Hematopoietic multipotent progenitor cell treated with erythropoietin and hydrocortisone succinate and interleukin-3 and kit ligand, for 17 days (in vitro differentiated cells): Measurements from ENCODE around the gene PINLYP.
A peak's percentile ranks its signal among the peaks of the same experiment; 100 is the strongest.

Experiments
- DNase-seq: peaks from one replicate; pipeline ENCODE4 v3.0.0-alpha.2; 2015; ENCODE audit warnings: low spot score

The PINLYP gene

DNA sequence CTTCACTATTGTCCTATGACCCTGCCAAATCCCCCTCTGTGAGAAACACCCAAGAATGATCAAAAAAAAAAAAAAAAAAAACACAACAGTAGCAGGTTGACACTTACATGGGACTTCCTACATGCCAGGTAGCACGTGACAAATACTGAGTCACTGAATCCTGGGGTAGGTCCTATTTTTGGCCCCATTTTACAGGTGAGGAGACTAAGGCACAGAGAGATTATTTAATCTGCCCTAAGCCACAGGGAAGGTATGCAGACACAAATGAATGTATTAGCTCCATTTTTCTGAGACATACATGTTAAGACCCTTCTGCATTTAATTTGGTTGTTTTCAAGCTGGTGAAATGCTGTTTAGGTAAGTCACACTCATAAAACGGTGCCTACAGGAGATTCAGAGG is 26.9 kb upstream of the PINLYP start:
- DNase-seq, result no peak

DNA sequence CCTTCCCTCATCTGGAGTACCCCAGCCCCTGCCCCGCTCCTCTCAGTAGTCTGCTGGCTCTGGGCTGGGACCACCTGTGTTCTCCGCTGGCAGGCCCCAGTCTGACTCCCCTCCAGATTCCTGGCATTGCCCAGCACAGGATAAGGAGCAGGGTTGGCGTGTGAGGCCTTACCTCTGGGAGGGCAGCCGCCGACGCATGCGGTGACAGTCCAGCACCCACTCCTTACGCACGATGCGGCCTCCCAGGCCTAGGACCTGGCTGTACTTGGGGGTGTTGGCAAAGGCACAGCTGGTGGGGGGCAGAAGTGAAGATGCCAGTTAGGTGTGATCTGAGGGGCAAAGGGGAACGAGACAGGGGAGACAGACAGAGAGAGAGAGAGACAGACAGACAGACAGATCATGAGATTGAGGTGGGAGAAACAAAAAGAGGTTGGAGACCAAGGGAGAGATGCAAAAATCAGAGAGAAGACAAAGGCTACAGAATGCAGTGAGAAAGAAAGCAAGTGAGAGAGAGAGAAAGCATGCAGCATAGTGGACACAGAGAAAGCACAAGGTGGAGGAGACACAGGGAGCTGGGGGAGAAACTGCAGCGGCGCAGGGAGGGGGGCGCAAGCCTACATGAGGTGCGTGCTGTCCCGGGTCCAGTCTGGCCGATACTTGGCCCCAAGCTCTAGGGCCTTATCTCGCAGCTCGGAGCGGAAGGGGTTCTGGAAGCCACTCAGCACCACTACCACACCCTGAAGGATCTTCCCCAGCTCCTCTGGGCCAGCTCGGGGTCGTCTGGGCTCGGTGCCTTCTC is 24.0 kb upstream of the PINLYP start:
- DNase-seq, result no peak

DNA sequence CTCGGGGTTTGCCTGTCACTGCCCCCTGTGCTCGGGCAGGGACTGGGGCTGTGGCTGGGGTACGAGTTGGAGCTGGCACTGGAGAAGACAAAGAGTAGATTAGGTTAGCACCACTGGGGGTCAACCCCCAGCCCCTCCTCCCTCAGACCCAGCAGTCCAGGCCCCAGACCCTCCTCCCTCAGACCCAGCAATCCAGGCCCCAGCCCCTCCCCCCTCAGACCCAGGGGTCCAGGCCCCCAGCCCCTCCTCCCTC is 23.5 kb upstream of the PINLYP start:
- no peak for DNase-seq

DNA sequence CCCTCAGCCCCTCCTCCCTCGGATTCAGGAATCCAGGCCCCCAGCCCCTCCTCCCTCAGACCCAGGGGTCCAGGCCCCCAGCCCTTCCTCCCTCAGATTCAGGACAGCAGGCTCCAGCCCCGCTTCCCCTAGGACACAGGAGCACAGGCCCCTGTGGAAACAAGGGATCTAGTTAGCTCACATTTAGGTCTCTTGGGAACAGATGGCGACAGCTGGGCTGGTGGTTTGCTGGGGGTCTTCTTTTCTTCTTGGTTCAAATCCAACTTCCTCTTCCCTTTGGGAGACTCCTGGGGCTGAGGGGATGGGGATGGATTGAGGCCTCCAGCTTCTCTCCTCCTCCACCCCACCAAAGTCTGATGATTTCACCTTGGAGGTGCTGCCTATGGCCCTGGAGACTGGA is 23.0 kb upstream of the PINLYP start:
- no peak for DNase-seq

DNA sequence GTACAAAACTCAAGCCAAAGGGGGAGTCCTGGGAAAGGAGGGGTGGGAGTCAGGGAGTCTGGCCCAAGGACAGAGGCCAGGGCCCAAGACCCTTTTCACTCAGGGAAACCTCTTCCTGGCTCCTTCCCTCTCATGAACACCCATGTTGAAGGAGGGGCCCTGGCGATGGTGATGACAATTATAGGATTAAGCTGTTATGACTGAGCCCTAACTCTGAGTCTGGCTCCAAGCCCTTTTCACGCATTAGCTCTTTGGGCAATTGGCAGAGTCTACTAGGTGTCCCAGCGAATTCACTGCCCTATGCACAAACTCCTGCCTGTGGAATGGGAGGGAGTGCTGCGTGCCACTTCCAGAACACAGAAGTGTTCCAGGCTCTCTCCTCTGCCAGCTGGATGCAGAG is 21.9 kb upstream of the PINLYP start:
- no peak for DNase-seq

DNA sequence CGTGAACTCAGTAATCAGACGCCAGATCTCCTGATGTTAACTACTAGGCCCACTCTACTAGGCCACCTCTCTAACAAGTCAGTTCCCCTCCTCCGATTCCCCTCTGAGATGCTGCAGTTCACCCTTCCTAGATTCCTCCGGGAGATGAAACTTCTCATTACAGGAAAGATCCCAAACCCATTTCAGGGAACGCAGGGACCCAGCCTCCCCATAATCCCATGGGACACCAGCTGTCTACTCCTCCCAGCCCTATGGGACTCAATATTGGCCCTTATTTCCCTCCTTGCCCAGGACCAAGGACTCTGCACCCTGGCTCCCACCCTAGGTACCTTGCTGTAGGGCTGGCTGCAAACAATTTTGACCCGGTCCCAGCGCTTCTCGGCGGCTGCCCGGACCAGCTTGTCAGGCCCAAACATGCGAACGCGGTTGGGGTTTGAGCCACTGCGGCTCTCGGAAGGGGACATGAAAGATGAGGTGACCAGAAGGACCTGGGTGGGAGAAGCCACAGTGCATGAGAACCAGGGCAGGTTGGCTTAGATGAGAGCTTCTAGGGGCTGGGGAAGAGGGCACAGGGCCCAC is 21.2 kb upstream of the PINLYP start:
- no peak for DNase-seq

DNA sequence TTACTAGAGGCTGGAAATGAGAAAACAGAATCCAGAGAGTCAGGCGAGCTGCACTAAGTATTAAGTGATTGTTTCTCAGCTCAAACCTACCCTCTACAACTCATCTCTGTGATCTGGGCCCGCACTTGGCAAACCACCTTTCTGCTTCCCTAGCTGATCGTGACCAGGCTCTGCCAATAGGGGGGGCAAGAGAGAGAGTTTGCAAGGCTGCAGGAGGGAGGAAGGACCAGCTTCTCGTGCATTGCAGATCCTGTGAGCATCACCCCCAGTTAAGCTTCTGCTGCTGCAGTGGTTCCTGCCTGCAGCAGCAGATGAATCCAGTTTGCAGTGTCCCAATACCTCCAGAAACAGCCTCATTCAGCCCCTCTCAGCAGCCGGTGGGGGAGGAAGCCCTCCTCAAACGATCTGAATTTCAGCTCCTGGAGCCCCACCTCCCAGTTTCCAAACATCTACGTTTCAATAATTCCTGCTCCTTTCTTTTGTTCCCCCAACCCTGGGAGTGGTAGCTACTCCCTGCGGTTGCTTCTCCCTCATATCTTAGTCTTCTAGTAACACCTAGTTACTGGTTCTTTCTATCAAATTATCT is 20.3 kb upstream of the PINLYP start:
- DNase-seq, result peak; percentile 79

DNA sequence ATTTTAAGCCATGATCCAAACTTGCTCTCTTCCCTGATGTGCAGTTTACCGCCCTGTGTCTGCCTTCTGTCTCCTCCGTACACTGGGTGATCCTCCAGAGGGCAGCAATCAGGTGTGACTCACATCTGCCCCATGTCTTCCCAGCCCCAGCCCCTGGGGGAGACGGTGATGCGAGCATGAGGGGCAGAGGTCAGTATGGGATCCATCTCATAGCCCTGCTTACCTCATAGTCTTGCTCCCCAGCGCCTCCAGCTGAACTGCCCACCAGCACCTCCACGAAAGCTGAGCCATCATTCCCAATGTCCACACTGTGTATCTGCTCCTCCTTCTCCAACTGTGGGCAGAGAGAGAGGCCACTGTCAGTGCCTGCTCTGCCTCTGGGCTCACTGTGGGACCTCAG is 14.9 kb upstream of the PINLYP start:
- DNase-seq, result no peak

DNA sequence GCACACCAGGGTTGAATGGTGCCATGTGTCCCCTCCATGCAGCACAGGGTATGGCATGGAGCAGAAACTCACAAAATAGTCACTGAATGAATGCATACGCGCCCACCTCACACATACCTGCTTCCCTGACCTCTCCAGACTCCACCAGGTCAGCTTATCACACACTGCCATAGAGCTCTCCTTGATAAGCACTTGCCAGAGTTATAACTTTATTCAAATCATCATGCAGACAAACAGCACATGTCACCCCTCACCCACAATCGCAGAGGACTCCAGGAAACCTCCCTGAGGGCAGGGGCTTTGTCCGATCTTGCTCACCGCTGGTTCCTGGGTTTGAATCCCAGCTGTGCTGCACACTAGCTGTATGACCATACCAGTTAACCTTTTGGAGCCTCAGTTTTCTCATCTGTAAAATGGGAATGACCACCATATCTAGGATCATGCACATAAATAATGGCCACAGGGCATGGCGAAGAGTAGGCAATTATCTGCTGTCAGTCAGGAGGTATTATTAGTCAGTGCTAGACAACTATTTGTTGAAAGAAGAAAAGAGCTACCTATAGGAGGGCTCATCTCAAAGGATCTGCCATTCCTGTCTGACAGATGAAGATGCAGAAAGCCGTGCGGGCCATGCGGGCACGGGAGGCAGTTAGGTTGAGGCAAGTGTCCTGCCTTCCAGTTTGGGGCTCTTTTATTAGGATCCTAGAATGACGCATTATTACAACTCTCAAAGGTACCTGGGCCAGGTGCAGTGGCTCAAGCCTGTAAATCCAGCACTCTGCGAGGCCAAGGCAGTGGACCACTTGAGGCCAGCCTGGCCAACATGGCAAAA is 14.2 kb upstream of the PINLYP start:
- no peak for DNase-seq

DNA sequence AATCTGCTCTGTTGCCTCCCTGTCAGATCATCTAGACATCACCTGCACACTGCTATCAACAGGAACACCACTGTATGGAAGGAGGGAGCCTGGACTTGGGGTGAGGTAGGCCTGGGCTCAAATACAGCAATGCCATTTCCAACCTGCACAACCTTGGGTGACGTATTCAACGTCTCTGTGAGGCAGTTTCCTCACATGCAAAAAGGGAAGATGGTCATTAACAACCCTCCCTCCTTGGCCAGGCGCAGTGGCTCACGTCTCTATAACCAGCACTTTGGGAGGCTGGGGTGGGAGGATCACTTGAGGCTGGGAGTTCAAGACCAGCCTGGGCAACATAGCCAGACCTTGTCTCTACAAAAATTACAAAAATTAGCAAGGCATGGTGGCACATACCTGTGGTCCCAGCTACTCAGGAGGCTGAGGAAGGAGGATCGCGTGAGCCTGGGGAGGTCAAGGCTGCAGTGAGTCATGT is 13.3 kb upstream of the PINLYP start:
- no peak for DNase-seq

DNA sequence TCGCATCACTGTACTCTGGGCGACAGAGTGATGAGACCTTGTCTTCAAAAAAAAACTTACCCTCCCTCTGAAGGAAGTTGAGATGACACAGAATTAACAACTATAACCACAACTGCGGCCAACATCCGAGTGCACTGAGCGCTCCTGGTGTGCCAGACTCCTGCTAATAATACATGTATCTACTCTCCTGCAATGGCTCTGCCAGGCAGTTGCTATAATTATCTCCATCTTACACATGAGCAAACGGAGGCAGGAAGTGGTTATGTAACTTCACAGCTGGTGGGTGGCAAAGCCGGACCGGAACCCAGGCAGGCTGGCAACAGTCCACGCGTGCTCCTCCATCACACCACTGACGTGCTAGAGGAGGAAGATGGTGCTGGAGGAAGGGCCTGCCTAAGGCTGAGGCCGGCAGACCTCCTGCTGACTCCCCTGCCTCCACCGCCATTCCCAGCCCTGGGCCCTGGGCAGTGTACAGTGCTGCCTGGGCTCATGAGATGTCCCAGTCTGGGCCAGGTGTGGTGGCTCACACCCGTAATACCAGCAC is 12.8 kb upstream of the PINLYP start:
- peak; percentile 38 for DNase-seq

DNA sequence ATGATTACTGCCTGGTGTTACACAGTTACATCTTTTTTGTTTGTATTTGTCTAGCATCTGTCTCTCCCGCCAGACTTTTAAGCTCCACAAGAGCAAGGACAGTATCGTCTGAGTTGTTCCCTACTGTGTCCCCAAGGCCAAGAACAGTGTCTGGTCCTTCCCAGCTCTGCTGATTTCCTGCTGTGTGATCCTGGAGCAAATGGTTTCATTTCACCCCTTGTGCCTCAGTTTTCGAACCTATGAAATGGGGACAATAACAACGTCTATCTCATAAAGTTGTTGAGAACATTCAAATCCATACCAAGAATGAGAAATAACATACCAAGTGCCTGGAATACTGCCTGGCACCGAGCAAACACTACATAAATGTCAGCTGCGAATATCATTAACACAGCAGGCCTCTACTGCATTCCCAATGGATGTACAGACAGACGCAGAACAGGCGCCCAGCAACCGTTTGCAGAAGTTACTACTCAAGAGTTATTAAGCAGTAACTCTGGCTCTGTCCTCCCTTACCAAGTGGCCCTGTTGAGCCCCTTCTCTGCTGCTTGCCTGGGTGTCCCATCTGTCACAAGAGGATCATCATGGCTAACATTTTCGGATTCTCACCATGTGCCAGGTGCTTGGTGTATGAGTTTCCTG is 11.7 kb upstream of the PINLYP start:
- DNase-seq, result no peak

DNA sequence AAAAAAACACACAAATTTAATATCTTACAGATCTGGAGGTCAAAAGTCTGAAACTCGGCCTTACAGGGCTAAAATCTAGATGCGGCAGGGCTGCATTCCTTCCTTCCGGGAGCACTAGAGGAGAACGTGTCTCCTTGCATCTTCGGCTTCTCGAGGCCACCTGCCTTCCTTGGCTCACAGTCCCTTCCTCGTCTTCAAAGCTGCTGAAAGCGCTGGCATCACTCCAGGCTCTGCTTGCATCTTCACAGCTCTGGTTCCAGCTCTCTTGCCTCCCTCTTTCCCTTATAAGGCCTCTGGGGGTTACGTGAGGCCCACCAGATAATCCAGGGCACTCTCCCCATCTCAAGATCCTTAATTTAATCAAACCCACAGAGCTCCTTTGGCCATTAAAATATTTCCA is 10.8 kb upstream of the PINLYP start:
- DNase-seq, result no peak

DNA sequence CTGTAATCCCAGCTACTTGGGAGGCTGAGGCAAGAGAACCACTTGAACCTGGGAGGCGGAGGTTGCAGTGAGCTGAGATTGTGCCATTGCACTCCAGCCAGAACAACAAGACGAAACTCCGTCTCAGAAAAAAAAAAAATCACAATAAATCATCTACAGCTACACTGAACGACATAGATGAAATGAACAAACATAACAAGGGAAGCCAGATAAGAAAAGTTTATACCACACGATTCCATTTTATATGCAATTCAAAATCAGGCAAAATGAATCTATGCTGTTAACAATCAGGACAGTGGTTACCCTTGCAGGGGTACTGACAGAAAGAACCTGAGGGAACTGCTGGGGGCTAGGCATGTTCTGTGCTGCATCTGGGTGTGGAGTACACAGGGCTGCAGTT is 5.9 kb upstream of the PINLYP start:
- DNase-seq, result no peak

DNA sequence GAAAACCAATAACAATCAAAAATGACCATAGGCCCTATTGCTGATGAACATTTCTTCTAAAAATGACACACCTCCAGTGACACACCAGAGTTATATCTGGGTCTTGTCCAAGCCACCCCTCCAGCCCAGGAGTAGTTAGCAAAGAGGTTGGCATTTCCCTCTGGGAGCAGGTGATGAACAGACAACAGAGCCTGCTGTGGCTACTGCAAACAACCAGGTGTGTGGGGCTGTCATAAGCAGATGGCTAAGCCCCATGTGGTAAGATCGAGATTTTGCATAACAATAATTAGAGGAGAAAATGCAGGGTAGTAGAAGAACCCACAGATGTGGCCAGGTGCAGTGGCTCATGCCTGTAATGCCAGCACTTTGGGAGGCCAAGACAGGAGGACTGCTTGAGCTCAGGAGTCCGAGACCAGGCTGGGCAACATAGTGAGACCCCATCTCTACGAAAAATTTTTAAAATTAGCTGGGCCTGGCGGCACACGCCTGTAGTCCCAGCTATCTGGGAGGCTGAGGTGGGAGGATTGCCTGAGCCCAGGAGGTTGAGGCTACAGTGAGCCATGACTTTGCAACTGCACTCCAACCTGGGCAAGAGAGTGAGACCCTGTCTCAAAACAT is 5.3 kb upstream of the PINLYP start:
- DNase-seq, result no peak

DNA sequence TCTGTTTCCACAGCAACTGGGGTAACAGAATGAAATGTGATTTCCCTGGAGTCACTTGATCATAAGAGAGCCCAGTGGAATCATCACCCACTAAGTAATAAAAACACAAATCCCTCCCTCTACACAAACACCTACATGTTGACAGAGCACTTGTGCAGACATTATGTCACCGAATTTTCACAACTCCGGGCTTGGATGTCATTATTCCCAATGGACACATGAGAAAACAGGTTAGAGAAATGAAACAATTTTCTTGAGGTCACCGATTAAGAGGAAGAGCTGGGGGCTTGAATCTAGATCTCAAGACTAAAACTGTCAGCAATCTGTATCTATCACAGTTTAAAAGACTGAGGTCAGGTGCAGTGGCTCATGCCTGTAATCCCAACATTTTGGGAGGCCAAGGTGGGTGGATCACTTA is 3.4 kb upstream of the PINLYP start:
- no peak for DNase-seq

DNA sequence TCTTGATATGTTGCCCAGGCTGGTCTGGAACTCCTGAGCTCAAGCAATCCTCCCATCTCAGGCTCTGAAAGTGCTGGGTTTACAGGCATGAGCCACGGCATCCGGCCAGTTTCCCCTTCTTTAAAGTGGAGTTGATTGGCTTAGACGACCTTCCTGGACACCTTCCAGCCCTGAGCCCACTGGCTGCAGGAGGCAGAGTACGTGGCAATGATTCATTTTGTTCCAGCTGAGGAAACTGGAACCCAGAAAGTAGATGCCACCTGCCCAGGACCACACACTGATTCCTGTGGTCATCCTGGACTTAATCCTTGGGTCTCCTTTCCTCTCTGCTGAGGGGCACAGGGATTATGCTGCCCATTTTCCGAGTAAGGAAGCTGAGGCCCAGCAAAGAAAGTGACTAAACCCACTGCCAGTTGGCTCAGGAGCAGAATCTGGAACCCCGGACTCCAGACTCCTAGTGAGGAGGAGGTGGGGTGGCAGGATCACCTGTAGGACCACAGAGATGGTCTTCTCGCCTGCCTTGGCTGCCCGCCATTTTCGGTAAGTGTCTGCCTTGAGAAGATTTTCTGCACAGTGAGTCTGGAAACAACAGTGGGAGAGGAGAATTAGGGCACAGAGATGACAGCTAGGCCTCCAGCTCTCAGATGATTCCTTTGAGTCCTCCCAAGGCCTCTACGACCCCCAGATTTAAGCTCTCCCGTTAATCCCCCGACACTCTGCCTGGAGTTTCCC is 1.0 kb upstream of the PINLYP start:
- DNase-seq, result no peak

DNA sequence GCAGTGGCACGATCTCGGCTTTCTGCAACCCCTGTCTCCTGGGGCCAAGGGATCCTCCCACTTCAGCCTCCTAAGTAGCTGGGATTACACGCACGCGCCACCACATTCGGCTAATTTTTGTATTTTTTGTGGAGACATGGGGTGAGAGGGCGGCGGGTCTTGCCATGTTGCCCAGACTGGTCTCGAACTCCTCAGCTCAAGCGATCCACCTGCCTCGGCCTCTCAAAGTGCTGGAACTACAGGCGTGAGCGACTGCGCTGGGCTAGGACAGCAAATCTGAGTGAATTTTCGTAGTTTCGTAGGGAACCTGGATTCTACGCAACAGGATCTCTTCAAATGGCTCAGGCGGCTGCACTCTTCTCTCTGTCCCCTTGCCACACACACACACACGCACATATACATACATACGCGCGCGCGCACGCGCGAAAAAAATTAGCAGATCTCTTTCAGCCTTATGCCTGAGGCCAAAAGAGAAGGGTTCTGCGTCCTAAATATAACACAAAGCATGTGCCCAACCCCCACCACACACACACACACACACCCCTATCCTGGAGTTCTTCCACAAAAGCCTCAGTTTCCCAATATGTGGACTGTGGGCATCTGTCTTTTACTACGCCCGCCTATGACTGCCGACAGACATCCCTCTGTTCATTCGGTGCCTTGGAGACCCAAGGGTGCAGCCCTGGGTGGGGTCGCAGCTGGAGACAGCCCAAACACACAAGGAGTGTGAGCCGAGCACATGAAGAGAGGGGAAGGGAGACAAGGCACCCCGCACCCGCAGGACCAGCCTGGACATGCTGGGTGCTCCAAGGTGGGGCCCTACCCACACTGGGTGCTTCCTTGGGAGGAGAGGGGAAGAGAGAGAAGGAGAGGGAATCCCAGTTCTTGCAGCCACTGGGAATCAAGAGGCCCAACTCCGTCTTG is 616 bp downstream of the PINLYP start:
- DNase-seq, result no peak

DNA sequence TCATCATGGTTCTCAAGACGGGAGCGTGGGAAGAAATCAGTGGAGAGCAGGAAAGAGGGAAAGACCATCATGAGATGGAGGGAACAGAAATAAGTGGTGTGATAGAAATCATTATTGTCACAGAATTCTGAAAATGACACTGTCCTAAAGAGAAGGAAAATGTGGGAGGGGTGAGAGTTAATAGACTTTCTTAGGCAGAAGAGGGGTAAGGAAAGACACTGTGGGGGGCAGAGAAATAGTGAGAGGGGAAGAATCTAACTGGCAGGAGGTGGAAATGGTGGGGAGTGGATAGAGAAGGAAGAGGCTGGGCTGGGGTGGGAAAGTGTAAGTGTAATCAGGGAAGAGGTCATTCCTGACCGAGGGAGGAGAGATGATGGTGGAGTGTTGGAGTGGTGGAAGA is 3.2 kb downstream of the PINLYP start:
- no peak for DNase-seq

DNA sequence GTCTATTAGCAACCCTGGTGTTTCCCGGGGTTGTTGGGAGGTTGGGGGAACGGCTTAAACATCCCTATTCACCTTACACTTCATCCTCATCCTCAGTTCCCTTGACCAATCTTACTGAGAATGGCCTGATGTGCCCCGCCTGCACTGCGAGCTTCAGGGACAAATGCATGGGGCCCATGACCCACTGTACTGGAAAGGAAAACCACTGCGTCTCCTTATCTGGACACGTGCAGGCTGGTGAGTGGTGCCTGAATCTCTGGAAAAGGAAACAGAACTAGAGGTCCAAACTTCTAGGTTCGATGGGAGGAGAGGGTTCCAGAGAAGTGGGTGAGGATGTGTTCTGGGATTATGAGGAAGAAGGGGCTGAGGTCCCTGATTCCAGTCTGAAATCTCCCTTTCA is 5.9 kb downstream of the PINLYP start:
- no peak for DNase-seq
